GM12878 (cell line): ENCODE data around the gene DAGLA. TPM values are rescaled to one million over a fixed set of nuclear protein-coding genes. Genes with fewer than 3 reads are reported as not detected.

ENCODE experiments used
- ATAC-seq: fragments of 200-7000 bp; cut with Tn5 transposase; 3 replicates; pipeline ENCODE4 v1.9.1; 2020; ENCODE audit warnings: mild to moderate bottlenecking, moderate library complexity
- BruUV-seq: library from RNA; stranded (reverse); fragments of 400-500 nt; replicated peaks from 2 replicates; lab custom pipeline; 2021; lab: Mats Ljungman, UMichigan
- CTCF ChIA-PET: fragments of 300-600 bp; sonication (Branson Sonifier 250); formaldehyde crosslinking; extraction: SDS; loops from one replicate; lab custom pipeline; 2021; ENCODE audit warnings: inconsistent platforms; lab: Yijun Ruan, JAX
- POLR2A ChIA-PET: fragments of 350-600 bp; formaldehyde crosslinking; extraction: SDS; loops from one replicate; lab custom pipeline; 2021; ENCODE audit warnings: inconsistent platforms; lab: Charles Lee
- RAD21 ChIA-PET: fragments of 300-600 bp; sonication (Branson Sonifier 250); formaldehyde crosslinking; loops from one replicate; lab custom pipeline; 2023; ENCODE audit warnings: antibody characterized with exemption; ENCODE audit not compliant: unreplicated experiment; lab: Charles Lee
- SMC1A ChIA-PET: fragments of 300-600 bp; sonication (Branson Sonifier 250); formaldehyde crosslinking; loops from one replicate; lab custom pipeline; 2023; ENCODE audit not compliant: unreplicated experiment, uncharacterized antibody; lab: Charles Lee
- DNase-seq: peaks from one replicate; pipeline ENCODE4 v3.0.0-alpha.2; 2011; ENCODE audit warnings: low read depth, low spot score
- FAIRE-seq: peaks from 3 replicates; lab custom pipeline; 2011; peaks lifted over from hg19 to GRCh38; lab: Jason Lieb, UNC
- H2AFZ ChIP-seq: 2 replicates; pipeline ENCODE4 v1.6.0; 2011; ENCODE audit warnings: low read depth, low read length, control low read depth; ENCODE audit not compliant: control insufficient read depth
- H3K27ac ChIP-seq: 2 replicates; pipeline ENCODE4 v1.5.1; 2011; ENCODE audit warnings: control low read depth; ENCODE audit not compliant: control insufficient read depth, insufficient read depth
- H3K27me3 ChIP-seq, 2 experiments: replicated peaks in 1 of 2; 2 replicates each; pipeline versions ENCODE4 v1.6.0 to v1.6.1; 2011; ENCODE audit warnings: low read length in 1 of 2; ENCODE audit not compliant: control insufficient read depth in 2 of 2, insufficient read depth in 2 of 2
- H3K36me3 ChIP-seq, 2 experiments: 2 replicates each; pipeline ENCODE4 v1.5.1; 2011; ENCODE audit warnings: low read length in 1 of 2; ENCODE audit not compliant: control insufficient read depth in 2 of 2, insufficient read depth in 2 of 2
- H3K4me1 ChIP-seq: 2 replicates; pipeline ENCODE4 v1.6.1; 2011; ENCODE audit warnings: mild to moderate bottlenecking, low read length, moderate library complexity, mixed read lengths; ENCODE audit not compliant: control insufficient read depth, insufficient read depth
- H3K4me2 ChIP-seq: 2 replicates; pipeline ENCODE4 v1.6.0; 2011; ENCODE audit warnings: control low read depth; ENCODE audit not compliant: control insufficient read depth, insufficient read depth
- H3K4me3 ChIP-seq: fragments of 200-600 bp; sonication (generic); 2 replicates; pipeline ENCODE4 v1.5.1; 2016
- H3K79me2 ChIP-seq: 2 replicates; pipeline ENCODE4 v1.6.0; 2011; ENCODE audit warnings: low read length; ENCODE audit not compliant: control insufficient read depth, insufficient read depth
- H3K9ac ChIP-seq: 2 replicates; pipeline ENCODE4 v1.8.0; 2011; ENCODE audit warnings: low read length, control low read depth, mixed read lengths; ENCODE audit not compliant: control insufficient read depth, insufficient read depth
- H3K9me3 ChIP-seq: replicated peaks from 3 replicates; pipeline ENCODE4 v1.5.1; 2011; ENCODE audit warnings: mild to moderate bottlenecking, low read length; ENCODE audit not compliant: control insufficient read depth, insufficient read depth
- H4K20me1 ChIP-seq: 2 replicates; pipeline ENCODE4 v1.6.0; 2011; ENCODE audit not compliant: control insufficient read depth, insufficient read depth
- MYC ChIP-seq: IDR thresholded peaks from 2 replicates; pipeline ENCODE4 v1.6.1; 2011; ENCODE audit warnings: mild to moderate bottlenecking, low read length, moderate library complexity, inconsistent platforms; ENCODE audit not compliant: insufficient read depth, insufficient replicate concordance, insufficient read length, severe bottlenecking
- TCF12 ChIP-seq: IDR thresholded peaks from 2 replicates; pipeline ENCODE4 v1.6.1; 2011; ENCODE audit warnings: low read depth, mild to moderate bottlenecking, low read length
- ZNF217 ChIP-seq: fragments of 450-650 bp; IDR thresholded peaks from 2 replicates; pipeline ENCODE4 v1.6.1; 2017; ENCODE audit warnings: antibody characterized with exemption, mild to moderate bottlenecking
- WGBS: methylation state at CpG from one replicate; pipeline ENCODE4 v1.1.6; 2016; ENCODE audit warnings: low lambda C conversion rate; ENCODE audit not compliant: insufficient replicate concordance, insufficient coverage; ENCODE audit errors: missing lambda C conversion rate; 5-methylcytosine and 5-hydroxymethylcytosine counted together
- in situ Hi-C: fragments of 300-500 bp; cut with MboI; formaldehyde crosslinking; loops from 9 replicates; pipeline ENCODE4 v1.14.3; 2018; ENCODE audit warnings: mixed read lengths
- intact Hi-C: fragments of 100-400 bp; cut with micrococcal nuclease; formaldehyde crosslinking; loops from one replicate; pipeline ENCODE4 v1.14.2; 2022; ENCODE audit not compliant: unreplicated experiment
- polyA plus RNA-seq, 11 experiments: library from polyadenylated mRNA; depleted of rRNA in 4 of 11; unstranded in 6 of 11; stranded (reverse) in 5 of 11; fragments of >200 nt; fragmentation: Nextera tagmentation in 4 of 11; fragmentation: Illumina TruSeq in 1 of 11; extraction: Ambion mirVana in 4 of 11; extraction: Trizol in 1 of 11; gene quantifications; 1 replicate in 1 of 11; 2 replicates in 10 of 11; pipeline versions ENCODE4 v1.2.1 to v1.2.3, GENCODE V29; 2011 to 2016; ENCODE audit warnings: inconsistent platforms in 2 of 11, missing spikeins in 2 of 11, low read depth in 1 of 11
- total RNA-seq, 4 experiments: library from RNA; depleted of rRNA in 3 of 4; stranded (reverse); fragments of >200 nt in 3 of 4; fragmentation: Illumina TruSeq in 1 of 4; extraction: Trizol in 1 of 4; gene quantifications; 2 replicates each; pipeline versions ENCODE4 v1.2.1 to v1.2.3, GENCODE V29; 2013 to 2021
- TF ChIP-seq, protein P1 (sequence below): IDR thresholded peaks from 2 replicates; pipeline ENCODE4 v1.6.1; 2012; ENCODE audit warnings: mild to moderate bottlenecking, low read depth, low read length

The DAGLA gene
- total and polyA plus RNA-seq, 10 of the 15 experiments (the other 5 are each of a cell fraction or from before 2014, with no cell fraction given): 0.05 TPM; not detected in 9

DNA sequence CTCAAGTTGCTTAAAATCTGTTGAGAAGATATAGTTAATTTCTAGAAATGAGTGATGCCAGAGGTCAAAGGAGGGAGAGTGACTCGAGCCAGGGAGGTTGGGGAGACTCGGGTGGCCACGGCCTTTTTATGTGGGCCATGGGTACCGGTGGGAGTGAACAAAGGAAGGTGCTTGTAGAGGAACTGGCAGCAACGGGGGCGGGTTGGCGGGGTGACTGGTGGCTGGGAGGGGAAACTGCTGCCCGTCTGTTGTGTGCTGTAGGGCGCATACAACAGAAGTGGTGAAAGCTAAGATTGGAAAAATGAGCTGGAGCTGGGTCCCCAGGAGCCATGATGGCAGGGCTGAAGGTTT, 5.4 kb downstream of the DAGLA start:
- ChIA-PET SMC1A (no interaction called here), POLR2A (no interaction called here), CTCF (interaction anchor here (0.6 kb wide), 1 partner anchor 1288 kb away, joined by 3 read pairs; no protein-coding TSS in a partner anchor), RAD21 (no interaction called here)
- WGBS: 1% methylated on average over 9 of the region's 9 CpGs
- FAIRE-seq (no peak), ATAC-seq (no peak), DNase-seq (no peak)
- no peak overlapping the region for H3K4me2 ChIP-seq
- H2AFZ ChIP-seq: no peak overlapping the region
- peaks cover 6% of the 10 kb centered on the region in 2 experiments for H3K27me3 ChIP-seq
- no peaks in the 10 kb centered on the region for H3K4me1 ChIP-seq
- no peaks in the 10 kb centered on the region for H4K20me1 ChIP-seq
- no peaks in the 10 kb centered on the region for H3K36me3 ChIP-seq
- H3K79me2 ChIP-seq: no peaks in the 10 kb centered on the region
- BruUV-seq: no TSS peak
- H3K9ac ChIP-seq: no peak overlapping the region
- in situ Hi-C loops (no loop called here), intact Hi-C loops (no loop called here)
- no peak overlapping the region for H3K4me3 ChIP-seq
- H3K27ac ChIP-seq: no peak overlapping the region
- H3K9me3 ChIP-seq: no peaks in the 10 kb centered on the region
- TF ChIP-seq, protein P1, sequence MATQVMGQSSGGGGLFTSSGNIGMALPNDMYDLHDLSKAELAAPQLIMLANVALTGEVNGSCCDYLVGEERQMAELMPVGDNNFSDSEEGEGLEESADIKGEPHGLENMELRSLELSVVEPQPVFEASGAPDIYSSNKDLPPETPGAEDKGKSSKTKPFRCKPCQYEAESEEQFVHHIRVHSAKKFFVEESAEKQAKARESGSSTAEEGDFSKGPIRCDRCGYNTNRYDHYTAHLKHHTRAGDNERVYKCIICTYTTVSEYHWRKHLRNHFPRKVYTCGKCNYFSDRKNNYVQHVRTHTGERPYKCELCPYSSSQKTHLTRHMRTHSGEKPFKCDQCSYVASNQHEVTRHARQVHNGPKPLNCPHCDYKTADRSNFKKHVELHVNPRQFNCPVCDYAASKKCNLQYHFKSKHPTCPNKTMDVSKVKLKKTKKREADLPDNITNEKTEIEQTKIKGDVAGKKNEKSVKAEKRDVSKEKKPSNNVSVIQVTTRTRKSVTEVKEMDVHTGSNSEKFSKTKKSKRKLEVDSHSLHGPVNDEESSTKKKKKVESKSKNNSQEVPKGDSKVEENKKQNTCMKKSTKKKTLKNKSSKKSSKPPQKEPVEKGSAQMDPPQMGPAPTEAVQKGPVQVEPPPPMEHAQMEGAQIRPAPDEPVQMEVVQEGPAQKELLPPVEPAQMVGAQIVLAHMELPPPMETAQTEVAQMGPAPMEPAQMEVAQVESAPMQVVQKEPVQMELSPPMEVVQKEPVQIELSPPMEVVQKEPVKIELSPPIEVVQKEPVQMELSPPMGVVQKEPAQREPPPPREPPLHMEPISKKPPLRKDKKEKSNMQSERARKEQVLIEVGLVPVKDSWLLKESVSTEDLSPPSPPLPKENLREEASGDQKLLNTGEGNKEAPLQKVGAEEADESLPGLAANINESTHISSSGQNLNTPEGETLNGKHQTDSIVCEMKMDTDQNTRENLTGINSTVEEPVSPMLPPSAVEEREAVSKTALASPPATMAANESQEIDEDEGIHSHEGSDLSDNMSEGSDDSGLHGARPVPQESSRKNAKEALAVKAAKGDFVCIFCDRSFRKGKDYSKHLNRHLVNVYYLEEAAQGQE: no peak
- no peak for TF ChIP-seq MYC
- no peak for TF ChIP-seq TCF12
- TF ChIP-seq ZNF217: no peak
- TF ChIP-seq, all 136 proteins: peak for 0
